Keratinocyte (primary cell): ENCODE data around the gene MRPL9. TPM values are rescaled to one million over a fixed set of nuclear protein-coding genes. Genes with fewer than 3 reads are reported as not detected.

ENCODE experiments used
- DNase-seq: peaks from one replicate; pipeline ENCODE4 v3.0.0-alpha.2; 2011; ENCODE audit warnings: low read depth, missing footprints, low spot score
- FAIRE-seq: peaks from 2 replicates; lab custom pipeline; 2011; peaks lifted over from hg19 to GRCh38; lab: Jason Lieb, UNC
- H2AFZ ChIP-seq: 2 replicates; pipeline ENCODE4 v1.6.0; 2012; ENCODE audit warnings: low read length, control low read depth, inconsistent platforms; ENCODE audit not compliant: control insufficient read depth
- H3K27ac ChIP-seq: 2 replicates; pipeline ENCODE4 v1.5.1; 2011; ENCODE audit warnings: low read length; ENCODE audit not compliant: control insufficient read depth, insufficient read depth
- H3K27me3 ChIP-seq: 3 replicates; pipeline ENCODE4 v1.6.0; 2011; ENCODE audit warnings: low read length; ENCODE audit not compliant: control insufficient read depth, insufficient read depth; ENCODE audit errors: extremely low read depth
- H3K36me3 ChIP-seq, 2 experiments: 2 replicates in 1 of 2; 3 replicates in 1 of 2; pipeline ENCODE4 v1.5.1; 2011; ENCODE audit warnings: low read length in 2 of 2, mild to moderate bottlenecking in 1 of 2; ENCODE audit not compliant: control insufficient read depth in 2 of 2, insufficient read depth in 2 of 2; ENCODE audit errors: extremely low read depth in 1 of 2
- H3K4me1 ChIP-seq: 3 replicates; pipeline ENCODE4 v1.5.1; 2011; ENCODE audit warnings: low read length; ENCODE audit not compliant: control insufficient read depth, insufficient read depth; ENCODE audit errors: extremely low read depth
- H3K4me2 ChIP-seq: 3 replicates; pipeline ENCODE4 v1.6.0; 2011; ENCODE audit warnings: low read depth, low read length; ENCODE audit not compliant: control insufficient read depth, insufficient read depth; ENCODE audit errors: extremely low read depth
- H3K4me3 ChIP-seq, 3 experiments: fragments of 200-600 bp in 1 of 3; sonication (generic) in 1 of 3; 2 replicates in 2 of 3; 3 replicates in 1 of 3; pipeline ENCODE4 v1.5.1; 2011 to 2016; ENCODE audit warnings: low read length in 3 of 3, mild to moderate bottlenecking in 3 of 3, control low read depth in 2 of 3, inconsistent platforms in 1 of 3, low read depth in 1 of 3, mixed read lengths in 1 of 3, mixed run types in 1 of 3, moderate library complexity in 1 of 3; ENCODE audit not compliant: control insufficient read depth in 2 of 3, insufficient read depth in 2 of 3; ENCODE audit errors: extremely low read depth in 1 of 3
- H3K79me2 ChIP-seq: 2 replicates; pipeline ENCODE4 v1.6.0; 2012; ENCODE audit warnings: low read length; ENCODE audit not compliant: control insufficient read depth, insufficient read depth
- H3K9ac ChIP-seq: 3 replicates; pipeline ENCODE4 v1.6.0; 2011; ENCODE audit warnings: low read length; ENCODE audit not compliant: control insufficient read depth, insufficient read depth; ENCODE audit errors: extremely low read depth
- H3K9me1 ChIP-seq: 3 replicates; pipeline ENCODE4 v1.6.0; 2011; ENCODE audit warnings: low read length; ENCODE audit not compliant: control insufficient read depth, insufficient read depth; ENCODE audit errors: extremely low read depth
- H3K9me3 ChIP-seq: 2 replicates; pipeline ENCODE4 v1.5.1; 2012; ENCODE audit warnings: low read depth, low read length; ENCODE audit not compliant: control insufficient read depth
- H4K20me1 ChIP-seq: 3 replicates; pipeline ENCODE4 v1.6.0; 2011; ENCODE audit warnings: low read length; ENCODE audit not compliant: control insufficient read depth, insufficient read depth; ENCODE audit errors: extremely low read depth
- EZH2 ChIP-seq: IDR thresholded peaks from one replicate; pipeline ENCODE4 v1.6.1; 2012; ENCODE audit warnings: inconsistent platforms, mild to moderate bottlenecking, low read length, moderate library complexity
- dilution Hi-C: fragments of 300-500 bp; cut with MboI; formaldehyde crosslinking; loops from one replicate; pipeline ENCODE4 v1.7.0; 2020; ENCODE audit warnings: low sequenced_read_pairs; ENCODE audit not compliant: extremely low pct_ligation_motif_present
- polyA plus RNA-seq, 5 experiments: library from polyadenylated mRNA; depleted of rRNA in 3 of 5; stranded (reverse) in 3 of 5; stranded (forward) in 1 of 5; unstranded in 1 of 5; fragments of >200 nt; gene quantifications; 1 replicate in 1 of 5; 2 replicates in 3 of 5; 3 replicates in 1 of 5; pipeline versions ENCODE4 v1.2.1 to v1.2.3, GENCODE V29; 2011 to 2012; ENCODE audit warnings: missing spikeins in 2 of 5, low read depth in 1 of 5, low replicate concordance in 1 of 5
- TF ChIP-seq, protein P1 (sequence below), 3 experiments: IDR thresholded peaks in 1 of 3; conservative IDR thresholded peaks in 1 of 3; optimal IDR thresholded peaks in 1 of 3; 2 replicates in 2 of 3; 3 replicates in 1 of 3; pipeline versions ENCODE3 to v1.5.1; 2011; ENCODE audit warnings: low read length in 3 of 3, mild to moderate bottlenecking in 3 of 3, moderate library complexity in 2 of 3, control low read depth in 1 of 3, inconsistent platforms in 1 of 3; ENCODE audit not compliant: insufficient read depth in 2 of 3; ENCODE audit errors: extremely low read depth in 1 of 3

Gene MRPL9
- polyA plus RNA-seq, 1 donor (not counting 4 experiments of a cell fraction or from before 2014, with no cell fraction given): 125 TPM

DNA sequence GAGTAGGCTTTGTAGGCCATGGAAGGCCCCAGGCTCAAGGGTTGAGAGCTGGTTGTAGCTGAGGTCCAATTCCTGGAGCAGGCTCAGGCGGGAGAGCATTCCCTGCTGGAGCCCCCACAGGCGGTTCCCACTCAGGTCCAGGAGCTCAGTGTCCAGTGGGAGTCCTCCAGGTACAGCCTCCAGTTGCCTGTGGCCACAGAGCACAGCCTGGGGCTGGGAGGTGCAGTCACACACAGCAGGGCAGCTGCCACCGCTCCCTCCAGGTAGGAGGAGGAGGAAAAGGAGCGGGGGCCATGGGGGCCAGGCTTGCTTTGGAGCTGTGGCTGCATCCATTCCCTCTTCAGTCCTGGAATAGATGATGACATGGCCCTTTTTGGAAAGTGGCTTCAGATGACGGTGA is 39.1 kb upstream of the MRPL9 start:
- H2AFZ ChIP-seq: no peak overlapping the region
- no peak for TF ChIP-seq EZH2
- TF ChIP-seq, protein P1, sequence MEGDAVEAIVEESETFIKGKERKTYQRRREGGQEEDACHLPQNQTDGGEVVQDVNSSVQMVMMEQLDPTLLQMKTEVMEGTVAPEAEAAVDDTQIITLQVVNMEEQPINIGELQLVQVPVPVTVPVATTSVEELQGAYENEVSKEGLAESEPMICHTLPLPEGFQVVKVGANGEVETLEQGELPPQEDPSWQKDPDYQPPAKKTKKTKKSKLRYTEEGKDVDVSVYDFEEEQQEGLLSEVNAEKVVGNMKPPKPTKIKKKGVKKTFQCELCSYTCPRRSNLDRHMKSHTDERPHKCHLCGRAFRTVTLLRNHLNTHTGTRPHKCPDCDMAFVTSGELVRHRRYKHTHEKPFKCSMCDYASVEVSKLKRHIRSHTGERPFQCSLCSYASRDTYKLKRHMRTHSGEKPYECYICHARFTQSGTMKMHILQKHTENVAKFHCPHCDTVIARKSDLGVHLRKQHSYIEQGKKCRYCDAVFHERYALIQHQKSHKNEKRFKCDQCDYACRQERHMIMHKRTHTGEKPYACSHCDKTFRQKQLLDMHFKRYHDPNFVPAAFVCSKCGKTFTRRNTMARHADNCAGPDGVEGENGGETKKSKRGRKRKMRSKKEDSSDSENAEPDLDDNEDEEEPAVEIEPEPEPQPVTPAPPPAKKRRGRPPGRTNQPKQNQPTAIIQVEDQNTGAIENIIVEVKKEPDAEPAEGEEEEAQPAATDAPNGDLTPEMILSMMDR (optimal IDR thresholded peaks at IDR 0.05 in 1 of 3, IDR thresholded peaks at IDR 0.05 in 1 of 3, conservative IDR thresholded peaks at IDR 0.05 in 1 of 3; ENCODE audit: extremely low read depth in 1 of 3, insufficient read depth in 2 of 3, low read length in 3 of 3): no peak
- DNase-seq: no peak
- FAIRE-seq: no peak
- H4K20me1 ChIP-seq: no peaks in the 10 kb centered on the region
- H3K4me3 ChIP-seq: no peak overlapping the region
- no peaks in the 10 kb centered on the region for H3K36me3 ChIP-seq
- H3K27ac ChIP-seq: no peak overlapping the region
- no peaks in the 10 kb centered on the region for H3K79me2 ChIP-seq
- dilution Hi-C loops: no loop called here
- H3K4me2 ChIP-seq: no peak overlapping the region
- H3K9me1 ChIP-seq: no peaks in the 10 kb centered on the region
- peaks cover 8% of the 10 kb centered on the region for H3K4me1 ChIP-seq
- peaks cover 48% of the 10 kb centered on the region for H3K27me3 ChIP-seq
- H3K9ac ChIP-seq: no peak overlapping the region
- H3K9me3 ChIP-seq: no peaks in the 10 kb centered on the region

DNA sequence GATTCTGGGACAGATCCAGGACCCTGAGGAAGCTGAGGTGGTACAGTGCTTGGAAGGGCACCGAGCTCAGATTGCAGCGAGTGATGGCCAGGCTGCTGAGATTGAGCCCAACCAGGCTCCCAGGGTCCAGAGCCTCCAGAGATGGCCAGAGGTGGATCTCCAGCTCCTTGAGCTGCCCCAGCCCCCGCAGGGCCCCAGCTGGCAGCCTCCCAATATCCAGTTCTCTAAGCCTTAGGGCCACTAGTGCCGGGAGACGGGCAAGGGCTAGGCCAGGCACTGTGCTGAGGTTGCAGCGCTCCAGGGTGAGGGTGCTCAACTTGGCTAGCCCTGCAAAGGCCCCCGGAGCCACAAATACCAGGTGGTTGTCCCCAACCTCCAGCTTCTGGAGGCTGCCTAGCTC is 38.5 kb upstream of the MRPL9 start:
- Histone ChIP-seq H3K4me1 (peaks cover 8% of the 10 kb centered on the region), H3K9ac (no peak overlapping the region), H3K4me2 (no peak overlapping the region), H2AFZ (no peak overlapping the region), H3K27ac (no peak overlapping the region), H3K9me1 (no peaks in the 10 kb centered on the region), H3K36me3 (no peaks in the 10 kb centered on the region), H3K9me3 (no peaks in the 10 kb centered on the region), H3K27me3 (peaks cover 43% of the 10 kb centered on the region), H4K20me1 (no peaks in the 10 kb centered on the region), H3K79me2 (no peaks in the 10 kb centered on the region), H3K4me3 (no peak overlapping the region)
- TF ChIP-seq, protein P1 (optimal IDR thresholded peaks at IDR 0.05 in 1 of 3, IDR thresholded peaks at IDR 0.05 in 1 of 3, conservative IDR thresholded peaks at IDR 0.05 in 1 of 3; ENCODE audit: extremely low read depth in 1 of 3, insufficient read depth in 2 of 3, low read length in 3 of 3): no peak
- no peak for TF ChIP-seq EZH2
- FAIRE-seq (no peak), DNase-seq (no peak)
- dilution Hi-C loops: no loop called here
